ENCODE results near the gene KLF7. TPM values are rescaled to one million over a fixed set of nuclear protein-coding genes. Genes with fewer than 3 reads are reported as not detected.

Gene KLF7
- total RNA-seq, 1 experiment from 2014 or later = 9.1 TPM

DNA sequence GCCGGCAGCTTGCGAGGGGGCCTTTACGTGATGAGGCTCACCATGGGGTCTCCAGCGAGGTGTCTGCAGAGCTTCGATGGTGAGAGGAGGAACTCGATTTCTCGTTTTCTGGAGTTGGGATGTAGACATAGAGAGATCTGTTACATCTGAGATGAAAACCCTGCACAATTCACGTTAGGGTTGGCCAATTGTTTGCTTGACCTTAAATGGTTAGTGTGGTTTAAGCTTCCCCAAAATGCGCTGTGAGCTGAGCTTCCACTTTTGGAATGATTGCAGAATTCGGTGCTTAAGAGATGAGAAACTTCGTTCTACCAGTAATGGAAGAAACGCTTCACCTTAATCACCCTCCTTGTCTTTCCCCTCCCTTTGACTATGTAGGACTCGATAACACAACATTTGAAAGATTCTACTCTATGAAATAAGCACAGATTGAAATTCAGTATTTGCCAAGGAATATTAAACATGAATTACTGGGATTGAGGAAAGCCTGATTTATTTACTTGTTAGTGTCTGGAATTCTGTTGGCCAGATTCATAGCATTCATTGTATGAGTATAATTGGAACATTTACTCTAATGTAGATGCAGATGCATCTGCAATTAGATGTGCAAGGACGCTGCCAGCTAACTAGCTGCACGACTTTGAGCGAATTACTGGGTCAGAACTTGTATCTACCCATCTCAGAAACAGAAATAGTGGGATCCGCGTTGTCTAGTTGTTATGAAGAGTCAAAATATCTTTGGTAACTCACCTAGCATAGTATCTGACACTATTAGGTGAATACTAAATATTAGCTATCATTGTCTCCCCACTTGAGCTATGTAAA, 1.6 kb upstream of the KLF7 start:
- DNase-seq (ENCODE audit: low spot score) = peak; percentile 50

DNA sequence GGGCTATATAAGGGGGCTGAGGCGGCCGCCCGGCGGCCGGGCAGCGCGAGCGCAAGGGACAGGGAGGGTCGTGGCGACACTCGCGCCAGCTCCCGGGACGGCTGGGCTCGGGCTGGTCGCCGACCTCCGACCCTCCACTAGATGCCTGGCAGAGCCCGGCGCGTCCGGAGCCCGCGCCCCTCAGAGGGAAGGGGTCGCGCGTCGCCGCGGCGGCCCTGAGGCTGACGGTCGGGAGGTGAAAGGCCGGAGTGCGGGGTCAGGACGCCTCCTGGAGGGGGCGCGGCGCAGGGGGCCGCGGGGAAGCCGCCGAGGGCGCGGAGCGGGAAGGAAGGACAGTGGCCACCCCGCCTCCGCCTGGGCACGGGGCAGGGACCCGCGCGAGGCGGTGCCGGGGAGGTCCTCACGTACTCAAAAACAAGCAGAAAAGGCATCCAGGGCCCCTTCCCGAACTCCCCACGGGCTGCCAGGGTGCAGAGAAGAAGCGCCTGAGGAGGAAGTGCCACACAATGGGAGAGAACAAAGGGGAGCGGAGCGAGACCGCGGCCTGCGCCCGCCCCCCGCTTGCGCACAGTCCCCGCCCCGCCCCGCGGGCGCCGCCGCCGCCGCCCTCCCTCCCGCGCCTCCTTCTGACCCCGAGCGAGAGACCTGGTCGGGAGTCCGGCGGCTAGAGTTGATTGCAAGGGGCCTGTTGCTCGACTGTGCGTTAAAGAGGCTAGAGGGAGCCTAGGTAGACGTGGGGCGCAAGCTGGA, 776 bp upstream of the KLF7 start:
- peak; percentile 70 for DNase-seq (ENCODE audit: low spot score)

- DNase-seq (ENCODE audit: low spot score) = peak; percentile 99
Observed at GRCh38 chr2:207166039-207166348, 246 bp upstream of the KLF7 start.

- peak; percentile 44 for DNase-seq (ENCODE audit: low spot score)
Observed at GRCh38 chr2:207164006-207164831, 1.5 kb downstream of the KLF7 start.

- no peak for DNase-seq (ENCODE audit: low spot score)
Observed at GRCh38 chr2:207163756-207164005, 2.1 kb downstream of the KLF7 start.

DNA sequence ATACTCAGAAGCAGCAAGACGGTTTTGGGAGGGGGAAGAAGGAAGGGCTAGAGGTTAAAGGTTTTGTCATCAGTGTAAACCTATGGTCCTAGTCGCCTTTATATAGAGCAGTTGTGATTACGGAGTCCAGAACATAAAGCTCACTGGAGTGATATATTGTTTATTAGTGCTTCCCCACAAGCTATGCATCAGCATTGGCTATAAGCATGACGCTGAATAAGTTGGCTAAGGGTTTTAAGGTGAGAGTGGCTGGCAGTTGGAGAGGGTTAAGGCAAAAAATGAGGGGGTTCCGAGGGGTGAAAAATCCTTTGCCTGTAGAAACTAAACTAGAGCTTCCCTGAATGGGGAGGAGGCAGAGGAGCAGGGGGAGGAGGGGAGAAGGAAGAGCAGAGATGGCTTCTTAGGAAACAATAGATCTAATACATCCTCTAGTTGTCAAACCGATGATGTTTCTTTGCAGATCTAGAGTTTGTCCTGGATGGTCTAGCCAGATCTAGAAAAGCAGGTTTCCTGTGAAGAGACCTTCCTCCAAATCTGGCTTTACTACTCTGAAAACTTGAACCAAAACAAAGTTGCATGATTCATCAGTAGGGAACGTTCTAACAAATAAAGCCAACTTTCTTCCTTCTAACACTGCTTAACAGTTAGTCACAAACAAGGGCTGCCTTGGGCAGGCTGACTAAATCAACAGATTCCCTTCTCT, 2.5 kb downstream of the KLF7 start:
- peak; percentile 91 for DNase-seq (ENCODE audit: low spot score)

DNA sequence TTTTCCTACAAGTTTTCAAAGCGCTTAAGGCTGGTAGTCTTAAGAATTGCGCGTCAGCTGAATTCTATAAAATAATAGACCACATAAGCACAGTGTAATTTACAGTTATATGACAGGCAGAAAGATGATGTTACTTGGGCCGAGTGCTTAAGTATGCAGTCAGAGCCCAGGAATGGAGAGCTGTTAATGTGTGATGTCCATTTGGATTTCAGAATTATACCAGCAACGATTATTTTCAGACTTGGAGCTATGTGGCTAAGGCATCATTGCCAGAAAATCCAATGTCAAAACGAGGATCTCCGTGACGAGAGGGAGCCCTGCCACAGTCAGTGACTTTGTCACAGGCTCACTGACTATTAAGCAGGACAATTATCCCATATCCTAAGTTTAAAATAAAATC, 3.4 kb downstream of the KLF7 start:
- DNase-seq (ENCODE audit: low spot score) = no peak

DNA sequence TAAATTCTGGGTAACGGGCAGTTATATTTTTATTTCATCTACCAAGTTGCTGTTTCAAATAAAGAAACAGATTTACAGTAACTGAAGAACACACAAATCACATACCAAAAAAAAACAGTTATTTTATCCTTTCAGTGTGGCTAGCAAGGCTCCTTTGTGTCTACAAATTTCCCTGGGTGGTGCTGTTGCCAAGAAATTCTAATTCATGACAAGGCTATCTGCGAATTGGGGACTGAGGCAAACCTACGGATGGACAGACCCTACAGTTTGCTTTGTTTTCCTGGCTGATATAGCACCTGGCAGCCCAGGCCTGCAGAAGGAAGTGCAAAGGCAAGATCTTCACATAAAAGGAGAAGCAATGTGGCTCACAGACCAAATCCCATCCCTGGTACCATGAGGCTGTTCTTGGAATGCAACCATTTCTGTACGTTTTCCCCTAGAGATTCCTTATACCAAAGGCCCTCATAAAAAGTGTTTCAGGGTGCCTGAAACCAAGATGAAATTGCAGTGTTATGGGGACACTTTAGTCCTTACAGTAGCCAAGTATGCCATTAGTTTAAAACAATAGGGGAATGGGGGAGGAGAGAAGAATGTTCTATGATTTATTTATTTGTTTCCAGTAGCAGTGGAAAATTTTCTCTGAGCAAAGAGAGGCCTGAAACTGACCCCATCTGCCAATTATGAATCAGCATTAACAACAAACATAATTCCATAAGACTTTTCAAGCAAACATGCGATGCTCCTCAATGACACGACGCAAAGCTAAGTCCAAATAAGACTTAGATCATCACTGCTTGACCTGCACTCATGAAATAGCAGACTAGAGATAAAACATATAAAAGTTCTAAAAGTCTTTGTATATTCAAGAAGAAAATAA, 4.3 kb downstream of the KLF7 start:
- DNase-seq (ENCODE audit: low spot score) = no peak

DNA sequence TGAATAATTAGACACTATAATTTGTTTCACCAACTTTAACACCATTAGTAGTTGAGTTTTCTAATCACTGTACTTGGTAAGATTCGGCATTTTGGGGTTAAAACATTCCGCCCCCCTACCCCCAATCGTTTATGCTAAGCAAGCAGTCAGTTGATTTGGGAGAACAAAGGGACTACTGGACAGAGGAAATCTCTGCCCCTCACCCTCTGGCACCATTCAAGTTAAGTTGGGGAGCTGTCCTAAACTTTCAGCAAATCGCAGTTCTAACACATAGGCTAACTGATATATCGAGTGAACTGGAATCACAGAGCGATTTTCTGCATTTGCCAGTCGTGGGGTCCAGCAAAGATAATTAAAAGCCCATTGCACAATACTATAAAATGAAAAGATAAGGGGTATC, 5.6 kb downstream of the KLF7 start:
- no peak for DNase-seq (ENCODE audit: low spot score)

DNA sequence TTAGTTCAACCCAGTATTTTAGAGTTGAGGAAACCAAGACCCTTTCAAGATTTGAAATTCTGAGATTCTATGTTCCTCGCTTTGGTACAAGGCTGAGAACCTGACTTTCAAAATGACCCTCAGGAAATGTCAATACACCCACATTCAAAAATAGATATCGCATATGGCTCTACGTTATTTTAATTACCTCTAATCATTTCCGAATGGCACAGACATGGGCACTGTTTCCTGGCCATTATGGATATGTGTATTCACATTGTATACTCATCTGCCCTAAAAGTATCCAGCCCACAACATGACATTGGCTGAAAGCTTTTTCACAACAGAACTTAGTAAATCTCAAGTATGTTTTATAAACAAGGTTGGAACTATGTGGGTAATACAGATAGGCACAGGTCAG, 6.7 kb downstream of the KLF7 start:
- DNase-seq (ENCODE audit: low spot score) = no peak

DNA sequence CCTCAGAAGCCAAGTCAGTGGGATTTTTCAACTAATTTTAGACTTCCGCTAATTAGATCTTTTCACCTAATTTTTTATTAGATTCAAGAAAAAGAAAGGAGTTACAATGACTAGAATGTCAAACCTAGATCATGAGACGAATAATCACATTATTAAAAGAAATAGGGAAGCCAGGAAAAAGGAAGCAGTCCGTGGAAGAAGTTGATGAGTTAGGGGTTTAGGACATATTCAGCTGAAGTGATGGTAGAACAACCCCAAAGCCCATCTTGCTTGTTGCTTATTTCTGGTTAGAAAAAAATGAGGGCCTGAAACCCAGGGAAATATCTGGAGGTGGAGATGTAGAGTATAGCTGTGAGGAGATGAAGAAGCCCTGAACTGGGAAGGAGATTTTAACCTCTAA, 8.0 kb downstream of the KLF7 start:
- no peak for DNase-seq (ENCODE audit: low spot score)

- no peak for DNase-seq (ENCODE audit: low spot score)
Observed at GRCh38 chr2:207157162-207157481, 8.6 kb downstream of the KLF7 start.

- no peak for DNase-seq (ENCODE audit: low spot score)
Observed at GRCh38 chr2:207156451-207157161, 9.1 kb downstream of the KLF7 start.

DNA sequence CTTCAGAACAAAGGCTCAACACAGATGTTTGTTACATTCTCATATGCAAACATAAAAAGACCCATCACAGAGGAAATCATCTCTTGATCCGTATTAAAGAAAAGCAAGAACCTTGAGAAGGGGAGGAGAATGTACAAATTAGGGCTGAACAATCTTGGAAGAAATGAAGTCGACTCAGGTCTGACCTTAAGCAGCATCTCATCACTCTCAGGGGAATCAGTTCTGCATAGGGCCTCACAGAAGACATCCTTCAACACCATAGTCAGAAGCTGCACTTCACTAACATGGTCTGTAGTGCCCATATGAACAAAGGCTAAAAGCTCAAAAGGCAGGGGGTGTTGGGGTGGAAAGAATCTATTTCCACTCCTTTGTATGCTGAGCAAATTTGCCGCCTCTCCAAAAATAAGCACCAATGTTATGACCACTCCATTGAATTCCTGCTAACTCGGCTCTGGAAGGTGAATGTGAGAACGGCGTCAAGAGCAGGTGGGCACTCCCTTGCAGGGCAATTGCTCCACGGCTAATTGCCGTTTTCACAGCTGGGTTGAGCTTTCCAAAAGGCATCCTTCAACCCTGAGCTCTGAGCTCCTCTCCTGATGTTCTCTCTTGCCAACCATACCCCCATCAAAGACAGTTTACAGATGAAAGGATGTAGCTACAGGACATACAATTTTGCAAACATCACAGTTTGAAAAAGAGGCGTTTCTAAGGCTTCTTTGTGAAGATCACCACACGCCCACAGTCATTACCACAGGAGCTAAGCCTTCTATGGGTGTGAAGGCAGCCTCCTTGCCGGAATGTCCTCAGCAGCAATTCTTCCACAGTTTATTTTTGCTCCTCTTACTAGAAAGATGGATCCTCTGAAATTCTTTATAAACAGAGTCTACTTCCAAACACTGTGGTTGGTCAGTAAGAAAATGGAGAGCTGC, 10.0 kb downstream of the KLF7 start:
- no peak for DNase-seq (ENCODE audit: low spot score)

DNA sequence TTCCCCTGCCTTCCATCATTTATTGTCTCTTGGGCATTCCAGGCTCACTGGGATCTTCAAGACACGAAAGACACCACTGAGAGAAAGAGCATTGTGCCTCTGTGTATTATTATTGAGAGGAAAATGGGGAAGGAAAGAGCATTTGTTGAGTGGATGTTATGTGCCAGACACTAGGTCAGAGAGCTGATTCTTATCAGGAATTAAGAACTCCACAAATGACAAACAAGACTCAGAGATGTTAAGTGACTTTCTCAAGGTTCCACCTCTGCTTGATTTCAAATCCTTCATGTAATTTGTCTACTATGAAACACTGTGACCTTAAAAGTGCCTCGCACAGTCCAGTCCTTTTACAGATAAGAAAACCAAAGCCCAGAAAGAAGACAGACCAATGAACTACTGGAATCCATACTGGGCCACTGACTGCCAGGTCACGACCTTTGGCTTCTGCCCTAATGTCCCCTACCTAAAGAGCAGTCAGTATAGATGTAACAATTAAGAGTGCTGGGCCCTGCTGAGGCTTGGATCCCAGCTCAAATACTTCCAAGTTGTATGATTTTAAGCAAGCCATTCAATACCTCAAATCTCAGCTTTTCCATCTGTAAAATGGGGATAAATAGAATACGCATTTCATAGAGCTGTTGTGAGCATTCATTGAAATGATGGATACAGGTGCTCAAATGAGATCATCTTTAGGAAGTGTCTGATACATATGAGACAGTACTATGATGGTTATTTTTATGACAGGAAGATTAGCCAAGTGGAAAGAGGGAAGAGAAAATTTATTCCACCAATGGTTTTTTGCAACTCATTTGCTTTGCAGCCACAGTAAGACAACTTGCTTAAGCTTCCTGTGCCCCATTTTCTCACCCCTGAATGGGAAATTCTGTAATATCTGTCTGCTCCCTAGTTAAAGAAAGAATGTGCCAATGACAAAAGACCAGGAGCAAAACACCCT, 10.9 kb downstream of the KLF7 start:
- no peak for DNase-seq (ENCODE audit: low spot score)

GRCh38 chr2:207153266-207153975, 12.3 kb downstream of the KLF7 start:
- no peak for DNase-seq (ENCODE audit: low spot score)

- no peak for DNase-seq (ENCODE audit: low spot score)
Observed at GRCh38 chr2:207151048-207151447, 14.7 kb downstream of the KLF7 start.

DNA sequence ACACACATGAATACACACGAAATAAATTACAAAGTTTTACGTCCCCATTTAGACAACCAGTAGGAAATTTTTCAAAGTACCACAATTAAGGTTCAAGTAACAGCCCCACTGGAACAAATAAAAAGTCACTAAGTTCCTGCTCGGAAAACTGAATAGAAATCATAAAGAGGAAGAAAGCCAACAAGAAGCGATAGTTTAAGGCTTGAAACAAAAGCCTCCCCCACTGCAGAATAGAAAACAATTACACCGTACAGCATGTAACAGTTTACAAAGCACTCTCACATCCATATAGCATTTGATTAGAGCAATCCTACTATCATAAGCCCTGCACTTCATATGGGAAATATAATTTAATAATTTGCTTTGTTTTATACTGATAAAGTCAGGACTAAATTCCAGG, 15.5 kb downstream of the KLF7 start:
- DNase-seq (ENCODE audit: low spot score) = no peak

Data from A172 (cell line).